ENCODE results near the gene FBXL7. TPM values are rescaled to one million over a fixed set of nuclear protein-coding genes. Genes with fewer than 3 reads are reported as not detected.

The FBXL7 gene
- total and polyA plus RNA-seq, 5 experiments from 2014 or later: not detected

- POLR2A ChIA-PET: no interaction called here
- peaks cover 0 to 3% (median 0%) of the 10 kb centered on the region in 9 donors for H3K9me3 Mint-ChIP-seq
Measured at GRCh38 chr5:15794052-15794985, 294.3 kb downstream of the FBXL7 start.

GRCh38 chr5:15796096-15796495 is 296.1 kb downstream of the FBXL7 start:
- ATAC-seq (no peak), DNase-seq (no peak)
- no peaks in the 10 kb centered on the region for H3K36me3 Mint-ChIP-seq
- POLR2A ChIA-PET: no interaction called here
- no peak overlapping the region for H3K4me3 Mint-ChIP-seq
- H3K27me3 Mint-ChIP-seq: peaks cover 0 to 1% (median 0%) of the 10 kb centered on the region in 5 donors
- peaks cover 0 to 6% (median 0%) of the 10 kb centered on the region in 9 donors for H3K9me3 Mint-ChIP-seq
- no peaks in the 10 kb centered on the region for H3K4me1 Mint-ChIP-seq
- H3K27ac Mint-ChIP-seq: no peak overlapping the region

More at GRCh38 chr5:15794052-15794985, 294.3 kb downstream of the FBXL7 start:
- DNase-seq: no peak
- ATAC-seq: no peak
- H3K36me3 Mint-ChIP-seq: no peaks in the 10 kb centered on the region
- no peaks in the 10 kb centered on the region for H3K4me1 Mint-ChIP-seq
- H3K27ac Mint-ChIP-seq: no peak overlapping the region
- H3K27me3 Mint-ChIP-seq: peaks cover 0 to 1% (median 0%) of the 10 kb centered on the region in 5 donors
- H3K4me3 Mint-ChIP-seq: no peak overlapping the region

- Mint-ChIP-seq H3K36me3 (no peaks in the 10 kb centered on the region), H3K27ac (no peak overlapping the region), H3K27me3 (peaks cover 0 to 1% (median 0%) of the 10 kb centered on the region in 5 donors), H3K4me3 (no peak overlapping the region), H3K9me3 (peaks cover 0 to 7% (median 0%) of the 10 kb centered on the region in 9 donors), H3K4me1 (no peaks in the 10 kb centered on the region)
- ATAC-seq (no peak), DNase-seq (no peak)
- POLR2A ChIA-PET: no interaction called here
Measured at GRCh38 chr5:15796557-15796956, 296.6 kb downstream of the FBXL7 start.

- no peak for ATAC-seq
- POLR2A ChIA-PET: no interaction called here
- Mint-ChIP-seq H3K4me1 (no peaks in the 10 kb centered on the region), H3K4me3 (no peak overlapping the region), H3K36me3 (no peaks in the 10 kb centered on the region), H3K9me3 (peaks cover 0 to 9% (median 2%) of the 10 kb centered on the region in 9 donors), H3K27ac (no peak overlapping the region), H3K27me3 (peaks cover 0 to 1% (median 0%) of the 10 kb centered on the region in 5 donors)
- no peak for DNase-seq
Measured at GRCh38 chr5:15797116-15797515, 297.1 kb downstream of the FBXL7 start.

- Mint-ChIP-seq H3K36me3 (no peaks in the 10 kb centered on the region), H3K4me1 (no peaks in the 10 kb centered on the region), H3K9me3 (peaks cover 0 to 14% (median 2%) of the 10 kb centered on the region in 9 donors), H3K4me3 (no peak overlapping the region), H3K27me3 (peaks cover 0 to 1% (median 0%) of the 10 kb centered on the region in 5 donors), H3K27ac (no peak overlapping the region)
- POLR2A ChIA-PET: no interaction called here
- no peak for ATAC-seq
- no peak for DNase-seq
Measured at GRCh38 chr5:15798006-15798405, 298.0 kb downstream of the FBXL7 start.

DNA sequence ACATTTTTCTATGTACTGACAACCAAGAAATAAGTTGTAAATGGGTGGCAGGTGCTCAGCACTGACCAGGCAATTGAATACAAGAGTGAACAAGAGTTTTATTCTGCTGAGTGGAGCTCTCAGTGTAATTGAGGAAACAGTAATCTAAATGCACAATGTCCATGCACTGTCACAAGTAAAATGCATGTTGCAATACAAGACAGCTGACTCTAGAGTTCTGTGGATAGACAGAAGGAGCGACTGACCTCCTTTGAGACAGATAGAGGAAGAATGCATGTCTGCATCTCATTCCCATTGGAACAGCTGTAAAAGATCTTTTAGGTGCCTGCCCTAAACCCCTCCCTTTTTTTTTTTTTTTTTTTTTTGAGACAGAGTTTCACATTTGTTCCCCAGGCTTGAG is 299.0 kb downstream of the FBXL7 start:
- H3K36me3 Mint-ChIP-seq: no peaks in the 10 kb centered on the region
- no peaks in the 10 kb centered on the region for H3K4me1 Mint-ChIP-seq
- no peak overlapping the region for H3K27ac Mint-ChIP-seq
- ATAC-seq: no peak
- H3K9me3 Mint-ChIP-seq: peaks cover 0 to 23% (median 5%) of the 10 kb centered on the region in 9 donors
- H3K4me3 Mint-ChIP-seq: no peak overlapping the region
- H3K27me3 Mint-ChIP-seq: no peaks in the 10 kb centered on the region
- POLR2A ChIA-PET: no interaction called here
- DNase-seq: no peak

DNA sequence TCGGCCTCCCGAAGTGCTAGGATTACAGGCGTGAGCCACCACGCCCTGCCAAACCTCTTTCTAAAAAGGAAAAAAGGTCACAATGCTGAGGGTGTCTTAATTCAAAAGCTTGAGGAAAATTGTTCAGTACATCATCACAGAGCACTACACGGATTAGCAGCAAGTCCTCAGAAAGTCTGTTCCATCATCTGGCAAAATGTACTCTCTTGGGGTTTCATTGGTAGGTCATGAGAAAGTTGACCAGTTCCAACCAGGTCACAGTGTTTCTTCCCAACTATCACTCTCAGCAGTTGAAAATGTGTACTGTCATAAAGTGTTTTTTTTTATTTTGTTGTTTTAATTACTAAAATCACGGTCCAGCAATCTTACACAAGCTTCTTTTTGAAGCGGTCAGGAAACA is 299.6 kb downstream of the FBXL7 start:
- Mint-ChIP-seq H3K9me3 (peaks cover 0 to 23% (median 5%) of the 10 kb centered on the region in 9 donors), H3K36me3 (no peaks in the 10 kb centered on the region), H3K4me1 (no peaks in the 10 kb centered on the region), H3K4me3 (no peak overlapping the region), H3K27ac (no peak overlapping the region), H3K27me3 (no peaks in the 10 kb centered on the region)
- DNase-seq (no peak), ATAC-seq (no peak)
- POLR2A ChIA-PET: no interaction called here

- Mint-ChIP-seq H3K27ac (no peak overlapping the region), H3K36me3 (no peaks in the 10 kb centered on the region), H3K27me3 (no peaks in the 10 kb centered on the region), H3K4me3 (no peak overlapping the region), H3K4me1 (no peaks in the 10 kb centered on the region), H3K9me3 (peaks cover 3 to 23% (median 6%) of the 10 kb centered on the region in 9 donors)
- ATAC-seq (no peak), DNase-seq (no peak)
- POLR2A ChIA-PET: no interaction called here
Measured at GRCh38 chr5:15803280-15803679, 303.3 kb downstream of the FBXL7 start.

GRCh38 chr5:15806613-15807012 is 306.6 kb downstream of the FBXL7 start:
- Mint-ChIP-seq H3K27me3 (no peaks in the 10 kb centered on the region), H3K4me1 (no peaks in the 10 kb centered on the region), H3K27ac (no peak overlapping the region), H3K36me3 (no peaks in the 10 kb centered on the region), H3K4me3 (no peak overlapping the region), H3K9me3 (peaks cover 3 to 28% (median 9%) of the 10 kb centered on the region in 9 donors)
- POLR2A ChIA-PET: no interaction called here
- DNase-seq: no peak
- no peak for ATAC-seq

GRCh38 chr5:15807248-15807647 is 307.3 kb downstream of the FBXL7 start:
- Mint-ChIP-seq H3K27me3 (no peaks in the 10 kb centered on the region), H3K4me3 (no peak overlapping the region), H3K27ac (no peak overlapping the region), H3K9me3 (peaks cover 3 to 24% (median 9%) of the 10 kb centered on the region in 9 donors), H3K36me3 (no peaks in the 10 kb centered on the region), H3K4me1 (no peaks in the 10 kb centered on the region)
- ATAC-seq (no peak), DNase-seq (no peak)
- POLR2A ChIA-PET: no interaction called here

- DNase-seq (no peak), ATAC-seq (no peak)
- POLR2A ChIA-PET: no interaction called here
Measured at GRCh38 chr5:15807871-15808270, 307.9 kb downstream of the FBXL7 start.

GRCh38 chr5:15808577-15808976 is 308.6 kb downstream of the FBXL7 start:
- H3K4me3 Mint-ChIP-seq: no peak overlapping the region
- ATAC-seq (no peak), DNase-seq (no peak)
- no peak overlapping the region for H3K27ac Mint-ChIP-seq
- POLR2A ChIA-PET: no interaction called here
- H3K4me1 Mint-ChIP-seq: no peaks in the 10 kb centered on the region
- H3K36me3 Mint-ChIP-seq: no peaks in the 10 kb centered on the region
- H3K9me3 Mint-ChIP-seq: peaks cover 3 to 21% (median 8%) of the 10 kb centered on the region in 9 donors
- no peaks in the 10 kb centered on the region for H3K27me3 Mint-ChIP-seq

More at GRCh38 chr5:15807871-15808270, 307.9 kb downstream of the FBXL7 start:
- Mint-ChIP-seq H3K9me3 (peaks cover 3 to 26% (median 9%) of the 10 kb centered on the region in 9 donors), H3K4me3 (no peak overlapping the region), H3K36me3 (no peaks in the 10 kb centered on the region), H3K27me3 (no peaks in the 10 kb centered on the region), H3K4me1 (no peaks in the 10 kb centered on the region), H3K27ac (no peak overlapping the region)

DNA sequence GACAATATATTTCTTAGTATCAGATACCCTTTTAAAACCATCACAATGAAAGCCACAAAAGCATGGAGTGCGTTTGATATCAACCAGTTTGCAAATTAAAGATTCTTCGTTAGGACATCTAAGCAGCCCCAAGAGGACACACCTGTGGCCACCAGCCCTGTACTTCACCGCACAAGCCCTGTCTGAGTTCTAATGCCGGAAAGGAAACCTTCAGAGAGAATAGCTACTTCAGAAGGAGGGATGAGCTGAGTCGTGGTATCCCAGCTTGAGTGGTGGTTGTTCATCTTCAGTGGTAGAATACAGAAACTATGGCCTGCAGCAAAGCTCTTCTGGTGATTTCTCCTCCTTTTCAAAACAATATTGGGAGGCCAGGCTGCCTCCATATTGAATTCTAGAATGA is 319.6 kb downstream of the FBXL7 start:
- H3K27ac Mint-ChIP-seq: no peak overlapping the region
- ATAC-seq: no peak
- POLR2A ChIA-PET: no interaction called here

More for the DNA sequence above, 319.6 kb downstream of the FBXL7 start:
- peaks cover 0 to 2% (median 0%) of the 10 kb centered on the region in 5 donors for H3K27me3 Mint-ChIP-seq
- H3K4me1 Mint-ChIP-seq: no peaks in the 10 kb centered on the region
- H3K9me3 Mint-ChIP-seq: peaks cover 0 to 25% (median 11%) of the 10 kb centered on the region in 9 donors
- H3K4me3 Mint-ChIP-seq: no peak overlapping the region
- no peaks in the 10 kb centered on the region for H3K36me3 Mint-ChIP-seq
- DNase-seq: no peak
